Adrenal gland (tissue), 5 donors: Measurements from ENCODE around the gene TRPV3.

Experiments used
- POLR2A ChIP-seq, 2 donors: fragments of 450-650 bp; IDR thresholded peaks; one replicate each; pipeline ENCODE4 v1.6.1; 2017; ENCODE audit warnings: antibody characterized with exemption in 2 of 2, mild to moderate bottlenecking in 2 of 2, moderate library complexity in 1 of 2
- TF ChIP-seq, protein P1 (sequence below), 6 experiments: fragments of 450-650 bp in 4 of 6; fragments of 200-600 bp in 2 of 6; sonication (generic) in 1 of 6; IDR thresholded peaks; 1 replicate in 5 of 6; 2 replicates in 1 of 6; pipeline versions ENCODE4 v1.5.1 to v1.8.0; 2016 to 2021; ENCODE audit warnings: antibody characterized with exemption in 6 of 6, mild to moderate bottlenecking in 2 of 6, moderate library complexity in 1 of 6
- donor health status: DM: no; HTN: no; CAD: no.

GRCh38 chr17:3529817-3530741 lies 27.5 kb downstream of the TRPV3 start:
- TF ChIP-seq, protein P1, sequence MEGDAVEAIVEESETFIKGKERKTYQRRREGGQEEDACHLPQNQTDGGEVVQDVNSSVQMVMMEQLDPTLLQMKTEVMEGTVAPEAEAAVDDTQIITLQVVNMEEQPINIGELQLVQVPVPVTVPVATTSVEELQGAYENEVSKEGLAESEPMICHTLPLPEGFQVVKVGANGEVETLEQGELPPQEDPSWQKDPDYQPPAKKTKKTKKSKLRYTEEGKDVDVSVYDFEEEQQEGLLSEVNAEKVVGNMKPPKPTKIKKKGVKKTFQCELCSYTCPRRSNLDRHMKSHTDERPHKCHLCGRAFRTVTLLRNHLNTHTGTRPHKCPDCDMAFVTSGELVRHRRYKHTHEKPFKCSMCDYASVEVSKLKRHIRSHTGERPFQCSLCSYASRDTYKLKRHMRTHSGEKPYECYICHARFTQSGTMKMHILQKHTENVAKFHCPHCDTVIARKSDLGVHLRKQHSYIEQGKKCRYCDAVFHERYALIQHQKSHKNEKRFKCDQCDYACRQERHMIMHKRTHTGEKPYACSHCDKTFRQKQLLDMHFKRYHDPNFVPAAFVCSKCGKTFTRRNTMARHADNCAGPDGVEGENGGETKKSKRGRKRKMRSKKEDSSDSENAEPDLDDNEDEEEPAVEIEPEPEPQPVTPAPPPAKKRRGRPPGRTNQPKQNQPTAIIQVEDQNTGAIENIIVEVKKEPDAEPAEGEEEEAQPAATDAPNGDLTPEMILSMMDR (IDR thresholded peaks at IDR 0.05) = no peak
- TF ChIP-seq POLR2A (IDR thresholded peaks at IDR 0.05) = no peak
